OCI-LY3 (cell line): Measurements from ENCODE around the gene ARPC2.
A peak's percentile ranks its signal among the peaks of the same experiment; 100 is the strongest.

Source experiments
- H2AFZ ChIP-seq: fragments of 200-600, 300-600 bp; shearing (Covaris generic); 2 replicates; pipeline ENCODE4 v1.6.0; 2014; ENCODE audit warnings: antibody characterized with exemption, low read depth, low read length
- H3K27ac ChIP-seq: fragments of 200-600, 300-600 bp; sonication (generic); 2 replicates; pipeline ENCODE4 v1.5.1; 2014; ENCODE audit warnings: mild to moderate bottlenecking, low read length, moderate library complexity, mixed read lengths
- H3K27me3 ChIP-seq: fragments of 200-600, 300-600 bp; sonication (generic); 2 replicates; pipeline ENCODE4 v1.6.1; 2014; ENCODE audit warnings: low read depth, low read length, mixed read lengths
- H3K36me3 ChIP-seq: fragments of 200-600, 300-600 bp; sonication (generic); replicated peaks from 2 replicates; pipeline ENCODE3; 2014; ENCODE audit warnings: low read depth, low read length, mixed read lengths
- H3K4me1 ChIP-seq: fragments of 300-600, 200-600 bp; sonication (generic); 2 replicates; pipeline ENCODE4 v1.6.1; 2014; ENCODE audit warnings: low read length, mixed read lengths
- H3K4me2 ChIP-seq: fragments of 200-600, 300-600 bp; sonication (generic); 2 replicates; pipeline ENCODE4 v1.6.1; 2014; ENCODE audit warnings: low read length, mixed read lengths
- H3K4me3 ChIP-seq: fragments of 300-600, 200-600 bp; sonication (generic); 2 replicates; pipeline ENCODE4 v1.5.1; 2014; ENCODE audit warnings: antibody characterized with exemption, mild to moderate bottlenecking, low read length, moderate library complexity
- H3K79me2 ChIP-seq: fragments of 300-600, 200-600 bp; shearing (Covaris generic); 2 replicates; pipeline ENCODE4 v1.6.1; 2014; ENCODE audit warnings: mild to moderate bottlenecking, low read length, mixed read lengths
- H3K9ac ChIP-seq: fragments of 300-600, 200-600 bp; shearing (Covaris generic); 2 replicates; pipeline ENCODE4 v1.6.0; 2014; ENCODE audit warnings: mild to moderate bottlenecking, low read length, moderate library complexity
- H3K9me3 ChIP-seq: fragments of 200-600, 300-600 bp; shearing (Covaris generic); 2 replicates; pipeline ENCODE4 v1.6.1; 2014; ENCODE audit warnings: low read length, mixed read lengths; ENCODE audit not compliant: insufficient read depth
- H4K20me1 ChIP-seq: fragments of 200-600, 300-600 bp; sonication (generic); 2 replicates; pipeline ENCODE4 v1.6.1; 2016; ENCODE audit warnings: low read length, mixed read lengths; ENCODE audit not compliant: insufficient read depth
- EZH2phosphoT487 ChIP-seq: fragments of 200-600 bp; shearing (Covaris generic); IDR thresholded peaks from 2 replicates; pipeline ENCODE4 v1.6.1; 2018; ENCODE audit warnings: antibody characterized with exemption, mixed run types, low read depth
- TF ChIP-seq, protein P1 (sequence below): fragments of 200-600, 300-600 bp; sonication (generic); IDR thresholded peaks from 2 replicates; pipeline ENCODE4 v1.5.1; 2014; ENCODE audit warnings: antibody characterized with exemption, low read length, low read depth

The ARPC2 gene

DNA sequence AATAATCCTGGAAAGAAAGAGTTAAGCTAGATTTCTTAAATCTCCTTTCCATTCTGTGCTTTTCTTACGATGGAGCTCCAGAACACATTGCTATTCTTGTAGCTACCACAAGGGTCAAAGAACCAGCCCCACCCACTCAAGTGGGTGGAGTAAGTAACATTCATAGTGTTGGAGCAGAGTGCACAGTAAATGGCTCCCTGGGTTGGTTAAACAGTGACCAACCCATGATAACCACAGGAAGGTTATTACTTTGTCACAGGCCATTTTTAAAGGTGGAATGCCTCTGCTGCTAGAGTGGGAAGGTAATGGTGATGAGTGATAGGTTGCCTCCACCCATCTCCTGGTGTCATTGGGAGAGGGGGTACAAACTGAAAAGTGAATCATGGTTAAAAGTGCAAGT, 13.9 kb downstream of the ARPC2 start:
- Histone ChIP-seq H3K27ac (peak overlapping the region; percentile 100), H3K9ac (no peak overlapping the region; the same call in 1 of the 2 replicates), H3K27me3 (no peaks in the 10 kb centered on the region), H3K36me3 (peaks cover 65% of the 10 kb centered on the region), H3K9me3 (no peaks in the 10 kb centered on the region), H3K79me2 (peaks cover 86% of the 10 kb centered on the region), H3K4me1 (peaks cover 52% of the 10 kb centered on the region), H4K20me1 (peaks cover 34% of the 10 kb centered on the region), H2AFZ (no peak overlapping the region), H3K4me3 (no peak overlapping the region), H3K4me2 (peak overlapping the region; percentile 80; the same call in 1 of the 2 replicates)
- no peak for TF ChIP-seq EZH2phosphoT487
- TF ChIP-seq, protein P1, sequence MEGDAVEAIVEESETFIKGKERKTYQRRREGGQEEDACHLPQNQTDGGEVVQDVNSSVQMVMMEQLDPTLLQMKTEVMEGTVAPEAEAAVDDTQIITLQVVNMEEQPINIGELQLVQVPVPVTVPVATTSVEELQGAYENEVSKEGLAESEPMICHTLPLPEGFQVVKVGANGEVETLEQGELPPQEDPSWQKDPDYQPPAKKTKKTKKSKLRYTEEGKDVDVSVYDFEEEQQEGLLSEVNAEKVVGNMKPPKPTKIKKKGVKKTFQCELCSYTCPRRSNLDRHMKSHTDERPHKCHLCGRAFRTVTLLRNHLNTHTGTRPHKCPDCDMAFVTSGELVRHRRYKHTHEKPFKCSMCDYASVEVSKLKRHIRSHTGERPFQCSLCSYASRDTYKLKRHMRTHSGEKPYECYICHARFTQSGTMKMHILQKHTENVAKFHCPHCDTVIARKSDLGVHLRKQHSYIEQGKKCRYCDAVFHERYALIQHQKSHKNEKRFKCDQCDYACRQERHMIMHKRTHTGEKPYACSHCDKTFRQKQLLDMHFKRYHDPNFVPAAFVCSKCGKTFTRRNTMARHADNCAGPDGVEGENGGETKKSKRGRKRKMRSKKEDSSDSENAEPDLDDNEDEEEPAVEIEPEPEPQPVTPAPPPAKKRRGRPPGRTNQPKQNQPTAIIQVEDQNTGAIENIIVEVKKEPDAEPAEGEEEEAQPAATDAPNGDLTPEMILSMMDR, result no peak

DNA sequence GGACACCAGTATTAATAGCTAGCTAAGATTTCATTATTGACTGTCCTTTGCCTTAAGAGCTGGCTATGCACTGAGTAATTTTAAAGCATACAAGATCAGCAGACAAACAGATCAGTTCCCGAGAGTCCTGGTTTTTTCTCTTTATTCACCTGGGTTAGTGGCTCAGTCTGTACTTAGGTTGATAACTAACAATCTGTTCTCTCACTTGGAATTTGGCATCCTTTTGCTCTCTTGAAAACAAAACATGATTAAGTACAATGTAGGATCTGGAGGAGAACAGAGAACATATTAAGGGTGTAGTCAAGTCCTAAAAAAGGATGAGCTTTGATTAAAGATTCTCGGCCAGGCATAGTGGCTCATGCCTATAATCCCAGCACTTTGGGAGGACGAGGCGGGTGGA, 16.6 kb downstream of the ARPC2 start:
- peaks cover 66% of the 10 kb centered on the region for H3K36me3 ChIP-seq
- TF ChIP-seq, protein P1, result no peak
- TF ChIP-seq EZH2phosphoT487, result no peak
- no peak overlapping the region for H3K4me3 ChIP-seq
- no peaks in the 10 kb centered on the region for H3K9me3 ChIP-seq
- no peak overlapping the region for H3K4me2 ChIP-seq
- no peak overlapping the region for H2AFZ ChIP-seq
- no peaks in the 10 kb centered on the region for H3K27me3 ChIP-seq
- no peak overlapping the region for H3K27ac ChIP-seq
- H3K79me2 ChIP-seq, result peaks cover 72% of the 10 kb centered on the region
- H3K9ac ChIP-seq, result no peak overlapping the region
- peaks cover 28% of the 10 kb centered on the region for H3K4me1 ChIP-seq
- peaks cover 34% of the 10 kb centered on the region for H4K20me1 ChIP-seq

DNA sequence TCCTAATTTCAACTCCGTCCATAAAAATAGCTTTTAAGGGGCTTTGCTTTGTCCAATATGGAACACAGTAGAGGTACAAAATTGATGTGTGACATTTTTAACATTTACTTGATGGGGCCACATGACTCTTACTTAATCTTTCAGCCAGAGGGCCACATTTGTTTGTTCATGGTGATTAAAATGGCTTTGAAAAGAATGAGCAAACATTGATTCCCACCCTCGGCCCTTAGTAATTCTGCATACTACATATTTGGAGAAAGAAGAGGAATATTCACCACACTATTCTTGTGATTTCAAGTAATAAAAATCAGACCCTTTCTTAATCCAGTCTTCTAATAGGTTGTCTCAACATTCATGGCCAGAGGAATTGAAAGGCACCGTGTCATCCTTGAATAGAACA, 17.5 kb downstream of the ARPC2 start:
- no peak for TF ChIP-seq EZH2phosphoT487
- TF ChIP-seq, protein P1, result no peak
- Histone ChIP-seq H3K27ac (no peak overlapping the region), H3K9ac (no peak overlapping the region), H3K4me2 (no peak overlapping the region), H3K4me3 (no peak overlapping the region), H3K27me3 (no peaks in the 10 kb centered on the region), H2AFZ (no peak overlapping the region), H3K36me3 (peaks cover 73% of the 10 kb centered on the region), H3K9me3 (no peaks in the 10 kb centered on the region), H3K79me2 (peaks cover 80% of the 10 kb centered on the region), H3K4me1 (peaks cover 21% of the 10 kb centered on the region), H4K20me1 (peaks cover 38% of the 10 kb centered on the region)

DNA sequence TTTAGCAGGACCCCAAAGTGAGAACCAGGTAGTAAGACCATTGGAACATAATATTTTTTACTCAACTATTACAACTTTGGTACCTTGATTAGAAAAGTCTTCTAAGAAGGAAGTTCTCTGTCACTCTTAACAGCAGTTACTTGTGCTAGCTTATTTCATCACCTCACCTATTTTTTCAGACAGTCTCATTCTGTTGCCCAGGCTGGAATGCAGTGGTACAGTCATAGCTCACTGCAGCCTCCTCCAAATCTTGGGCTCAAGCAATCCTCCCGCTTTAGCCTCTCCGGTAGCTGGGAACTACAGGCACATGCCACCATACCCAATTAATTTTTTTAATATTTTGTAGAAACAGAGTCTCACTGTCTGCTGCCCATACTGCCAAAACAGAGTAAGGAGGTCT, 18.0 kb downstream of the ARPC2 start:
- TF ChIP-seq, protein P1, result no peak
- no peak for TF ChIP-seq EZH2phosphoT487
- Histone ChIP-seq H3K4me1 (peaks cover 16% of the 10 kb centered on the region), H3K36me3 (peaks cover 74% of the 10 kb centered on the region), H4K20me1 (peaks cover 38% of the 10 kb centered on the region), H3K4me2 (no peak overlapping the region), H3K9me3 (no peaks in the 10 kb centered on the region), H3K9ac (no peak overlapping the region), H2AFZ (no peak overlapping the region), H3K79me2 (peaks cover 76% of the 10 kb centered on the region), H3K4me3 (no peak overlapping the region), H3K27me3 (no peaks in the 10 kb centered on the region), H3K27ac (no peak overlapping the region)
